K562 (cell line): ENCODE results near the gene PLEKHH3. TPM values are rescaled to one million over a fixed set of nuclear protein-coding genes. Genes with fewer than 3 reads are reported as not detected.

Experiments
- ARID1B ChIP-seq: fragments of 450-650 bp; IDR thresholded peaks from 2 replicates; pipeline ENCODE4 v1.6.1; 2016; ENCODE audit warnings: antibody characterized with exemption, mild to moderate bottlenecking, inconsistent platforms
- CTBP1 ChIP-seq: fragments of 450-650 bp; IDR thresholded peaks from 2 replicates; pipeline ENCODE4 v1.6.1; 2016; ENCODE audit warnings: borderline replicate concordance
- DPF2 ChIP-seq: fragments of 450-650 bp; IDR thresholded peaks from 2 replicates; pipeline ENCODE4 v1.6.1; 2016
- ERF ChIP-seq: fragments of 450-650 bp; formaldehyde crosslinking; IDR thresholded peaks from 2 replicates; pipeline ENCODE4 v1.4.0; 2020; ENCODE audit warnings: mild to moderate bottlenecking, mixed read lengths
- ETV1 ChIP-seq: fragments of 450-650 bp; conservative IDR thresholded peaks from 2 replicates; pipeline ENCODE4 v1.6.1; 2016; ENCODE audit warnings: missing genetic modification characterization, control low read depth, low read depth, missing compliant biosample characterization
- HNRNPK ChIP-seq: fragments of 200-400 bp; formaldehyde crosslinking; IDR thresholded peaks from one replicate; pipeline ENCODE4 v1.6.1; 2018; ENCODE audit warnings: mild to moderate bottlenecking, low read depth, low read length; ENCODE audit not compliant: poor library complexity, severe bottlenecking
- NCOR1 ChIP-seq: fragments of 450-650 bp; IDR thresholded peaks from 2 replicates; pipeline ENCODE4 v1.6.1; 2016; ENCODE audit warnings: mild to moderate bottlenecking, moderate library complexity
- NFE2L1 ChIP-seq: fragments of 450-650 bp; IDR thresholded peaks from 2 replicates; pipeline ENCODE4 v1.6.1; 2016; ENCODE audit warnings: missing genetic modification characterization, low read depth, mild to moderate bottlenecking, missing compliant biosample characterization, moderate library complexity, borderline replicate concordance
- NFIC ChIP-seq: fragments of 450-650 bp; IDR thresholded peaks from 2 replicates; pipeline ENCODE4 v1.6.1; 2017; ENCODE audit warnings: mild to moderate bottlenecking, inconsistent platforms
- OTX1 ChIP-seq: fragments of 450-650 bp; formaldehyde crosslinking; IDR thresholded peaks from 2 replicates; pipeline ENCODE4 v1.4.0; 2022; ENCODE audit warnings: mild to moderate bottlenecking
- PCBP2 ChIP-seq: fragments of 200-400 bp; formaldehyde crosslinking; IDR thresholded peaks from 2 replicates; pipeline ENCODE4 v1.6.1; 2018; ENCODE audit warnings: low read length, low read depth, mild to moderate bottlenecking, moderate library complexity; ENCODE audit not compliant: poor library complexity, severe bottlenecking
- PHF20 ChIP-seq: fragments of 450-650 bp; IDR thresholded peaks from 2 replicates; pipeline ENCODE4 v1.6.1; 2018; ENCODE audit not compliant: partially characterized antibody
- POLR2AphosphoS5 ChIP-seq: IDR thresholded peaks from 2 replicates; pipeline ENCODE4 v1.6.1; 2011; ENCODE audit warnings: mild to moderate bottlenecking, low read depth, low read length, moderate library complexity; ENCODE audit not compliant: control insufficient read depth, insufficient read depth
- SMAD4 ChIP-seq: fragments of 250-450 bp; sonication (Bioruptor Pico); conservative IDR thresholded peaks from 2 replicates; pipeline ENCODE4 v1.8.0; 2021; ENCODE audit warnings: inconsistent platforms, mild to moderate bottlenecking, moderate library complexity
- TAF1 ChIP-seq: IDR thresholded peaks from 2 replicates; pipeline ENCODE4 v1.6.1; 2011; ENCODE audit warnings: mild to moderate bottlenecking, low read length, moderate library complexity; ENCODE audit not compliant: insufficient read depth, control insufficient read depth, severe bottlenecking; ENCODE audit errors: extremely low read depth
- TRIM24 ChIP-seq, 2 experiments: fragments of 450-650 bp; IDR thresholded peaks; 2 replicates each; pipeline ENCODE4 v1.6.1; 2016
- ZNF324 ChIP-seq: fragments of 250-450 bp; sonication (Bioruptor Pico); IDR thresholded peaks from 2 replicates; pipeline ENCODE4 v1.4.0; 2020; ENCODE audit warnings: mild to moderate bottlenecking
- polyA plus RNA-seq, 8 experiments: library from polyadenylated mRNA; depleted of rRNA in 4 of 8; stranded (reverse) in 5 of 8; unstranded in 3 of 8; fragments of >200 nt; fragmentation: Nextera tagmentation in 2 of 8; fragmentation: Illumina TruSeq in 1 of 8; extraction: Ambion mirVana in 2 of 8; extraction: Trizol in 1 of 8; gene quantifications; 2 replicates each; pipeline versions ENCODE4 v1.2.1 to v1.2.3, GENCODE V29; 2011 to 2014; ENCODE audit warnings: inconsistent platforms in 1 of 8, missing spikeins in 1 of 8
- total RNA-seq, 7 experiments: library from RNA; depleted of rRNA in 6 of 7; stranded (reverse); fragments of >200 nt in 6 of 7; fragmentation: Illumina TruSeq in 2 of 7; extraction: Trizol in 2 of 7; gene quantifications; 2 replicates each; pipeline versions ENCODE4 v1.2.1 to v1.2.3, GENCODE V29; 2011 to 2021; ENCODE audit warnings: low replicate concordance in 1 of 7
- TF ChIP-seq, protein P1 (sequence below), 2 experiments: fragments of 450-650 bp in 1 of 2; sonication (generic) in 1 of 2; formaldehyde crosslinking in 1 of 2; IDR thresholded peaks in 1 of 2; conservative IDR thresholded peaks in 1 of 2; 2 replicates each; pipeline versions ENCODE4 v1.6.1 to v1.8.1; 2016 to 2023; ENCODE audit warnings: mild to moderate bottlenecking in 2 of 2, moderate library complexity in 2 of 2, inconsistent platforms in 1 of 2, missing genetic modification reagents in 1 of 2
- TF ChIP-seq, protein P2 (sequence below): fragments of 450-650 bp; IDR thresholded peaks from 2 replicates; pipeline ENCODE4 v1.6.1; 2016; ENCODE audit warnings: mild to moderate bottlenecking
- TF ChIP-seq, protein P3 (sequence below): fragments of 250-450 bp; sonication (Bioruptor Pico); IDR thresholded peaks from 2 replicates; pipeline ENCODE4 v1.5.0; 2021; ENCODE audit warnings: mild to moderate bottlenecking, moderate library complexity

The PLEKHH3 gene
- total and polyA plus RNA-seq, 9 of the 15 experiments (the other 6 are each of a cell fraction or from before 2014, with no cell fraction given), result 0.58 to 34.5 (median 5.0) TPM

DNA sequence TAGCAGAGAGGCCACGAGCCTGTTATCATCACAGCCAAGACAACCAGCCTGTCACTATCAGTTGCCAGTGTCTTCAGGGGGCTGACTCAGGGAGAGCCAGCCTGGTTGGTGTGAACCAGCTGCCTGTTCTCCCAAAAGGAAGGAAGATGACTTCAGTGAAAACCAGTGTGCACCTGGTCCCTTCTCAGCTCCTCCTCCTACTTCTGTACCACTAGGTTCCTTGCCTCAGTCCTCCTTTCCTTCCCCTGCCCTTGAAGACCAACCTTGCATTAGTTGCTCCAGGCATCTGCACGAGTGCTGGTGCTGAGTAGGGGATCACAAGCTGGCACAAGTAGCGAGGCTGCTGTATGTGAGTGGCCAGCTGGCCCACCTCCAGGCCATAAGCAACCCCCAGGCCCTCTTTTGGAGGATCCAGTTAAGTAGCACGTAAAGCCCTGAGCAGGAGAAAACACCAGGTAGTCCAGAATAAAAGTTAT is 58.8 kb downstream of the PLEKHH3 start (continued):
- TF ChIP-seq ARID1B (peak; percentile 62), POLR2AphosphoS5 (peak; percentile 72; the same call in 1 of the 2 replicates), OTX1 (CRISPR knock-in tag) (no peak), NFIC (peak; percentile 48), NCOR1 (peak; percentile 64), PCBP2 (no peak), ERF (CRISPR knock-in tag) (no peak), DPF2 (no peak), CTBP1 (peak; percentile 28; the same call in 1 of the 2 replicates), ZNF324 (CRISPR knock-in tag) (no peak), TRIM24 (IDR thresholded peaks at IDR 0.05) (0 out of 4 replicates have a peak, but pooled peaks of 1 of the 2 experiments have one; percentile 25), NFE2L1 (no peak), ETV1 (tag) (no peak), HNRNPK (no peak), TAF1 (peak; percentile 9), SMAD4 (CRISPR knock-in tag) (no peak), PHF20 (no peak)
- TF ChIP-seq, protein P1, sequence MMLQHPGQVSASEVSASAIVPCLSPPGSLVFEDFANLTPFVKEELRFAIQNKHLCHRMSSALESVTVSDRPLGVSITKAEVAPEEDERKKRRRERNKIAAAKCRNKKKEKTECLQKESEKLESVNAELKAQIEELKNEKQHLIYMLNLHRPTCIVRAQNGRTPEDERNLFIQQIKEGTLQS (IDR thresholded peaks at IDR 0.05), result no peak
- TF ChIP-seq, protein P1 (CRISPR knock-in tag; conservative IDR thresholded peaks at IDR 0.05), result no peak
- TF ChIP-seq, protein P2, sequence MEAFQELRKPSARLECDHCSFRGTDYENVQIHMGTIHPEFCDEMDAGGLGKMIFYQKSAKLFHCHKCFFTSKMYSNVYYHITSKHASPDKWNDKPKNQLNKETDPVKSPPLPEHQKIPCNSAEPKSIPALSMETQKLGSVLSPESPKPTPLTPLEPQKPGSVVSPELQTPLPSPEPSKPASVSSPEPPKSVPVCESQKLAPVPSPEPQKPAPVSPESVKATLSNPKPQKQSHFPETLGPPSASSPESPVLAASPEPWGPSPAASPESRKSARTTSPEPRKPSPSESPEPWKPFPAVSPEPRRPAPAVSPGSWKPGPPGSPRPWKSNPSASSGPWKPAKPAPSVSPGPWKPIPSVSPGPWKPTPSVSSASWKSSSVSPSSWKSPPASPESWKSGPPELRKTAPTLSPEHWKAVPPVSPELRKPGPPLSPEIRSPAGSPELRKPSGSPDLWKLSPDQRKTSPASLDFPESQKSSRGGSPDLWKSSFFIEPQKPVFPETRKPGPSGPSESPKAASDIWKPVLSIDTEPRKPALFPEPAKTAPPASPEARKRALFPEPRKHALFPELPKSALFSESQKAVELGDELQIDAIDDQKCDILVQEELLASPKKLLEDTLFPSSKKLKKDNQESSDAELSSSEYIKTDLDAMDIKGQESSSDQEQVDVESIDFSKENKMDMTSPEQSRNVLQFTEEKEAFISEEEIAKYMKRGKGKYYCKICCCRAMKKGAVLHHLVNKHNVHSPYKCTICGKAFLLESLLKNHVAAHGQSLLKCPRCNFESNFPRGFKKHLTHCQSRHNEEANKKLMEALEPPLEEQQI, result no peak
- TF ChIP-seq, protein P3, sequence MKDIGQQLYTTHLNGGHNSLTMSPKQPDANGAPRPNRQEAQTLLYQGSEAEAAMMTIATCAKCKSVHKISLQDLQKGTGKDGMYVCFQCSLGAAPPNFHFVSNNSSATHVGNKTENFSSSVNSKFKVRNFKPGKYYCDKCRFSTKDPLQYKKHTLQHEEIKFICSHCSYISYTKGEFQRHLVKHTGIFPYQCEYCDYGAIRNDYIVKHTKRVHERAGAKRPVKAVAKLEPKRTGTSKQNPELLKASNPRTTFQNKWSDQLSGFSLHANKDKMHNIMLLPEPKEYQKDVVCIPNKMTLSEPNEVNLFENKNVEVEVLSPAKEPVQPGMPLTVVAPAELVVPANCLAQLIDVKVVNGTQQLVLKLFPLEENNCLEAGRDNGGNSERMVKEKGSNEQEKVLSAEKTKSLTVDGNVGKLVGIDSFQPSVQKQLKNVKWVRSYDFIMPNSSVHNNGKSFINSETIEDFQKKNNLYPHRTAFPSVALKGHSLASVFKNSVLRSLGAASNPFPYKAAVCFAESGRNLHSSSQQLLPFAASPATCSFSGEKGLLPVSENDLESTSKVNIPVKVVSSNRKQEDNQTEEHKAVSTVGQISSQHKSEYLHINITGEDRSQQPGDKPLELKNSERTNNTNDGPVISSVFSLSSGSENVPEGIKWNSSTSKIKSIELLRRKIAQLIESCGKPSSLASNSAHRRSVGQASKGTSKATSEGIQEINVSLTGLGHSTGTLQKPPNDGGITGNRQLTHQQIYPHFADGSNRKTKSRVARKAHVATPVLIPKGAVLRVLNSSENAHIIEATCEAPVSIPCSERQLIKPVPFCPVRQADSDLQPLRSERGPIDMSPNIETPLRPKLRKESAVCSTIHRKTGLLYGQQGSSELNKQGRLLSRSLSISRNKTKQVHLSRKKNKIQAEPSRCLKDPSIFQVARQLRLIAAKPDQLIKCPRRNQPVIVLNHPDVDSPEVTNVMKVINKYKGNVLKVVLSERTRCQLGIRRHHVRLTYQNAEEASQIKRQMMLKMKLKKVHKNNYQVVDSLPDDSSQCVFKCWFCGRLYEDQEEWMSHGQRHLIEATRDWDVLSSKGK, result no peak
